Keratinocyte (primary cell): ENCODE results near the gene KIAA0586.

Experiments
- EZH2 ChIP-seq: IDR thresholded peaks from one replicate; pipeline ENCODE4 v1.6.1; 2012; ENCODE audit warnings: inconsistent platforms, mild to moderate bottlenecking, low read length, moderate library complexity
- TF ChIP-seq, protein P1 (sequence below), 3 experiments: IDR thresholded peaks in 1 of 3; conservative IDR thresholded peaks in 1 of 3; optimal IDR thresholded peaks in 1 of 3; 2 replicates in 2 of 3; 3 replicates in 1 of 3; pipeline versions ENCODE3 to v1.5.1; 2011; ENCODE audit warnings: low read length in 3 of 3, mild to moderate bottlenecking in 3 of 3, moderate library complexity in 2 of 3, control low read depth in 1 of 3, inconsistent platforms in 1 of 3; ENCODE audit not compliant: insufficient read depth in 2 of 3; ENCODE audit errors: extremely low read depth in 1 of 3

GRCh38 chr14:58488550-58488949 is 61.0 kb downstream of the KIAA0586 start:
- TF ChIP-seq, protein P1, sequence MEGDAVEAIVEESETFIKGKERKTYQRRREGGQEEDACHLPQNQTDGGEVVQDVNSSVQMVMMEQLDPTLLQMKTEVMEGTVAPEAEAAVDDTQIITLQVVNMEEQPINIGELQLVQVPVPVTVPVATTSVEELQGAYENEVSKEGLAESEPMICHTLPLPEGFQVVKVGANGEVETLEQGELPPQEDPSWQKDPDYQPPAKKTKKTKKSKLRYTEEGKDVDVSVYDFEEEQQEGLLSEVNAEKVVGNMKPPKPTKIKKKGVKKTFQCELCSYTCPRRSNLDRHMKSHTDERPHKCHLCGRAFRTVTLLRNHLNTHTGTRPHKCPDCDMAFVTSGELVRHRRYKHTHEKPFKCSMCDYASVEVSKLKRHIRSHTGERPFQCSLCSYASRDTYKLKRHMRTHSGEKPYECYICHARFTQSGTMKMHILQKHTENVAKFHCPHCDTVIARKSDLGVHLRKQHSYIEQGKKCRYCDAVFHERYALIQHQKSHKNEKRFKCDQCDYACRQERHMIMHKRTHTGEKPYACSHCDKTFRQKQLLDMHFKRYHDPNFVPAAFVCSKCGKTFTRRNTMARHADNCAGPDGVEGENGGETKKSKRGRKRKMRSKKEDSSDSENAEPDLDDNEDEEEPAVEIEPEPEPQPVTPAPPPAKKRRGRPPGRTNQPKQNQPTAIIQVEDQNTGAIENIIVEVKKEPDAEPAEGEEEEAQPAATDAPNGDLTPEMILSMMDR (optimal IDR thresholded peaks at IDR 0.05 in 1 of 3, IDR thresholded peaks at IDR 0.05 in 1 of 3, conservative IDR thresholded peaks at IDR 0.05 in 1 of 3; ENCODE audit: extremely low read depth in 1 of 3, insufficient read depth in 2 of 3, low read length in 3 of 3): no peak
- TF ChIP-seq EZH2: no peak
